GM21786 (cell line): Measurements from ENCODE around the gene PHTF2.
"Not testable (repeated sequence)": the region's sequence is repeated elsewhere in the genome, so short reads cannot be mapped to it uniquely, and the experiment has no call there.

Experiments
- ATAC-seq: cut with Tn5 transposase; IDR thresholded peaks from one replicate; pipeline ENCODE4 v1.9.1; 2021; ENCODE audit not compliant: unreplicated experiment

The PHTF2 gene

DNA sequence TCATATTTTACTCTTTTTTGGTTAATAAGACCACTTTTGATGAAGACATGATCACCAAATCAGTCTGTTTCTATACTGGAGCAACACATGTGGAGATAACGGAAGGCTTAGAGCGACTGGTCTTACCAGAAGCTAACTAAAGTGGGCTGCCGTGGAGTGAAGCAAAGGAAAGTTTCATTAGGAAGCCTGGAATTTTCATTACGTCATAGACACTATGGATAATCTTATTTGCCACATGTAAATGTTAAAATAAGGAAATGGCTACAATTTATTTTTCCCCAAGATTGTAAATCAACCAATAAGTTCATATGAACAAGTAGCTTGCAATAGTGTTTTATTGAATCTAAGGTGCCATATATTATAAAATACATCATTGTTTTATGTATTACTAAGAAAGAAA lies 185.4 kb downstream of the PHTF2 start:
- ATAC-seq = no peak

DNA sequence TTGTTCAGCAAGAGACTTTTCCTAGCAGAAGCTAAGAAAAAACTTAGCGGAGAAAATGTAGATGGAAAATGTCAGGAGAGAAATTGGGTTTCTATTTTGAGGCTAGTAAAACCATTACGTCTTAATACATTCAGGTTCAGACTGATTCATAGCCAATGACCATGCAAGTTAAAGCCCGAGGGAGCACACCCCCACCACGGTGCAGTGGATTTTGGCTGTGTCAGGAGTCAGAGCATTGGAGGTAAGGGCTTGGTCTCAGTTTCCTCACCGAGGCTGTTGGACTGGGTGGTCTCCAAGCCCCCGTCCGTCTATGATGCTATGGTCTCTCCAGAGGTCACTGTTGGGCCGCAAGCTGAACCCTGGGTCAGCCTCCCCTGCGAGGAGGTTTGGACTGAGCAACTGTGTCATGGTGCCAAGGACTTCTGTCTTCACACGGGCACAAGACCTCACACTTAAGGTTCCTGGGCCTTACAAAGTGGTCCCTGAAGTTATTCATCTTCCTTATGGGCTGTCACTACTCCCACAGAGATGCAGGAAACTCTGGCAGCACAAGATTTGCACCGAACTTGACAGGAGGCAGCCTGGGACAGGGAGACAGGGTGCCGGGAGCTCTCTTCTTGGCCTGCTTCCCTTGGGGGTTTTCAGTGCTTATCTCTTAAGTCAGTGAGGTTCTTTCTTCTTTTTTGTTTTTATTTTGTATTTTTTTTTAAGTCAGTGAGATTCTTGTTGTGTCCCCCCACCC lies 186.8 kb downstream of the PHTF2 start:
- ATAC-seq = no peak

DNA sequence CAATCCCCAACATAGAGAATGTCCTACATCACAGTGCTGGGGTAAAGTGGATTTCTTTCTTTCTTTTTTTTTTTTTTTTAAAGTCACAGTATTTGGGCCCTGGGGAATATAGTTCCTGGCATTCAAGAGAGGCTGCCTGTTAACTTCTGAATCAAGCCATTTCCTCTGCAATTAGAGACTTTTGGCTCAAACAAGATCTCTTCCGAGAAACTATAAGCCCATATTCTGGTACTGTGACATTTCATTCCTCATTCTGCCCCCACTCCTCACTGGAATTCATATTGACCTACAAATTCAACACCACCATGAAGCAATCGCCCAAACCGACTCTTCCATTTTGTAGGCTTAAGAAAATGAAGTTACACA lies 187.4 kb downstream of the PHTF2 start:
- no peak for ATAC-seq

DNA sequence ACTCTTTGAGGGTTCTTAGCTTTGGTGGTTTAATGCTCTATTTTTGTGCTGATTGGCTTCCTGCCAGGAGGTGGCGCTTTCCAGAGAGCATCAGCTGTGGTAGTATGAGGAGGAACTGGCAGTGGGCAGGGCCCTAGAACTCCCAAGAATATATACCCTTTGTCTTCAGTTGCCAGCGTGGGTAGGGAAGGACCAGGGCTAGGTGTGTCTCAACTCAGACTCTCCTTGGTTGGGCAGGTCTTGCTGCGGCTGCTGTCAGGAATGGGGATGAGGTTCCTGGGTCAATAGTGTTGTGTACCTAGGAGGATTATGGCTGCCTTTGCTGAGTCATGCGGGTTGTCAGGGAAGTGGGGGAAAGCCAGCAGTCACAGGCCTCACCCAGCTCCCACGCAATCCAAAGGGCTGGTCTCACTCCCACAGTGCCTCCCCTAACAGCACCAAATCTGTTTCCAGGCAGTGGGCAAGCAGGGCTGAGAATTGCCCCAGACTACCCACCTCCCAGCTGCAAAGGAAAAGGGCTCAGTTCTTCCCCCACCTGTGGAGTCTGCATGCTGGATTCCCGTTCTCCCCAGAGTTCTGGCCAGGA lies 191.5 kb downstream of the PHTF2 start:
- no peak for ATAC-seq

DNA sequence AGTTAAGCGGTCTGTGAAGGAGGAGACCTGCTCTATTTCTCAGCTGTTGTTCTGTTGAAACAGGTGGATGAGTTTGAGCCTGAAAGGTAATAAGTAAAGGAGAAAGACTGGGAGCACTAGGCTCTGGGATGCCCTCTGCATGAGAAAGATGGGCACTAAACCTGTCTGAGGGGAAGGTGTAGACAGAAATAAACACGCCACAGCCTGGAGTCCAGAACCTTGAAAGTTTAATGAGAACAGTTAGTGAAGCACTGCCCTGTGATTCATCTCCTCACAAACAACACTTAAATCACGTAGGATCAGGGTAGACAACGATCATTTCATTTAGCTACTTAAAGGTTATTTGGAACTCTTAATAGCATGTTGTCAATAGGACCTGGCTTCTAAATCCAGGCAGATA lies 193.1 kb downstream of the PHTF2 start:
- ATAC-seq = no peak

DNA sequence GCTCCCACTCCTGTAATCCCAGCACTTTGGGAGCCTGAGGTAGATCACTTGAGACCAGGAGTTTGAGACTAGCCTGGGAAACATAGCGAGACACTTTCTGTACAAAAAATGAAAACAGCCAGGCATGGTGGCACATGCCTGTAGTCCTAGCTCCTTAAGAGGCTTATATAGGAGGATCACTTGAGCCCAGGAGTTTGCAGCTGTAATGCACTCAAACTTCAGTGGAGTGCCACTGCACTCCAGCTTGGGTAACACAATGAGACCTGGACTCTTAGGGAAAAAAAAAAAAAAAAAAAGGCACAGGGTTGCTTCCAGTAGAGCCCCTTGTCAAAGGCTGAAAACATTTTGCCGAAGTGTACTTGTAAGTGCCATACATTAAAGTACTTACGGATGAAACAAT lies 195.3 kb downstream of the PHTF2 start:
- no peak for ATAC-seq

DNA sequence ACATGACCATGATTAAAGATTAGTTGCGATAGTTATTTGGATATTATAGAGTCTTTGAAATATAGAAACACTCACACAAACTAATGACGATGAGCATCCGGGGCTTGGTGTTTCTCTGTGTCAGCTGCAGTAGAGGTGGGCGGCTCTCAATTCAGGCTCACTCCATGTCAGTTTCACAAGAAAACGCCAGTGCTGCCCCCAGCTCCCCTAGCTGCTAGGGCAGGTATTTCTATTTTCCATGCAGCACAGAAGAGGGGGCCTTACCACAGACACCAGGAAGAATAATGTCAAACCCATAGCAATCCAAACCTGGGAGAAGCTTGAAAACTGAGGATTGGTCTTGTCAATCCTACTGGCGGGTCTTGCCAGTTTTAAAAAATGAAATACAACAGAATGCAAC lies 197.1 kb downstream of the PHTF2 start:
- ATAC-seq = no peak

DNA sequence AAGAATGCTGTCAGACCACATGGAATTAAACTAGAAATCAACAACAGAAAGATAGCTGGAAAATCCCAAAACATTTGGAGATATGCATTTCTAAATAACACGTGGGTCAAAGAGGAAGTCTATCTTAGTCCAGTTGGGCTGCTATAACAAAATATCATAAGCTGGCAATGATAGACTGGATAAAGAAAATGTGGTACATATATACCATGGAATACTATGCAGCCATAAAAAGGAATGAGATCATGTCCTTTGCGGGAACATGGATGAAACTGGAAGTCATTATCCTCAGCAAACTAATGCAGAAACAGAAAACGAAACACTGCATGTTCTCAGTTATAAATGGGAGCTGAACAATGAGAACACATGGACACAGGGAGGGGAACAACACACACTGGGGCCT lies 200.6 kb downstream of the PHTF2 start:
- ATAC-seq = not testable (repeated sequence)

GRCh38 chr7:78002021-78002420 lies 203.4 kb downstream of the PHTF2 start:
- no peak for ATAC-seq

GRCh38 chr7:78002715-78003114 lies 204.1 kb downstream of the PHTF2 start:
- no peak for ATAC-seq

DNA sequence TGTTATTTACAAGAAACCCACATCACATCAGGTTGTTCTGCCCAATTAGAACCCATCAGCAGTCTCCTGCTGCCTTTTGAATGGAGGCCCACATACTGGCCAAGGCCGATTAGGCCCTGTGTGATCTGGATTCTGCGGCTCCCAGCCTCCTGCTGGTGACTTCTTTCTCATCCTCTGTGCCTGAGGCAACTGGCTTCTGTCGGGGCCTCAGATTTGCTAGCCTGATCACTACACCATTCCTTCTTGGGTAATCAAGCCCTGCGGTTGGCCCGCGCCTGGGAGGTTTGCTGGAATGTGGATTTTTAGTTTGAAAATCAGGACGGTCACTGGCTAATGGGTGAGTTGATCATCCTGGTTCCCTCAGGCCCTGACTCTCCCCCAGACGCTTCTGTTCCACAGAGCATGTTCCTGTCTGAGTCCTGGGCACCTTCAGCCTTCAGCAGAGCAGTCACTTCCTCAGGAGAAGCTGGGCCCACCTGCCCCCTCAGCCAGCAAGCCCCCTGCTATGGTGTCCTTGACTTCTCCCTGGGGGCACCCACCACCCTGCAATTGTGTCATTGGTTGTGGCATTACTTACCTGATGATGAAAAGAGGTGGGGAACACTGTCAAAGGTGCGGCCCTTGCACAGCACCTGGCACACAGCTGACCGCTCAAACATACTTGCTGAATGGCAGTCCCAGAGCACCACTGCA lies 207.6 kb downstream of the PHTF2 start:
- ATAC-seq = no peak
